Lung (tissue), 12 donors: ENCODE results near the gene TTLL9. TPM values are rescaled to one million over a fixed set of nuclear protein-coding genes. Genes with fewer than 3 reads are reported as not detected.

Experiments used
- ATAC-seq: fragments of 200-7000 bp; cut with Tn5 transposase; one replicate; pipeline ENCODE4 v1.9.1; 2020; ENCODE audit warnings: moderate number of reproducible peaks; ENCODE audit not compliant: insufficient read depth, low FRiP score
- DNase-seq, 3 donors: peaks; one replicate each; pipeline ENCODE4 v3.0.0-alpha.2; 2013 to 2017
- H3K27ac ChIP-seq, 2 donors: one replicate each; pipeline ENCODE4 v1.5.1; 2013; ENCODE audit warnings: mild to moderate bottlenecking in 2 of 2, moderate library complexity in 2 of 2, control low read depth in 1 of 2, inconsistent platforms in 1 of 2, low read depth in 1 of 2, low read length in 1 of 2
- H3K27me3 ChIP-seq, 3 donors: one replicate each; pipeline ENCODE4 v1.5.1; 2013; ENCODE audit warnings: low read length in 2 of 3; ENCODE audit not compliant: control insufficient read depth in 3 of 3, insufficient read depth in 3 of 3
- H3K36me3 ChIP-seq, 4 donors: one replicate each; pipeline ENCODE4 v1.5.1; 2013; ENCODE audit warnings: low read length in 4 of 4, mild to moderate bottlenecking in 1 of 4, moderate library complexity in 1 of 4; ENCODE audit not compliant: control insufficient read depth in 4 of 4, insufficient read depth in 4 of 4
- H3K4me1 ChIP-seq, 5 donors: one replicate each; pipeline ENCODE4 v1.5.1; 2013; ENCODE audit warnings: low read length in 5 of 5, mild to moderate bottlenecking in 2 of 5, moderate library complexity in 1 of 5; ENCODE audit not compliant: control insufficient read depth in 5 of 5, insufficient read depth in 5 of 5
- H3K4me3 ChIP-seq: one replicate; pipeline ENCODE4 v1.5.1; 2013; ENCODE audit warnings: mild to moderate bottlenecking, control low read depth, moderate library complexity
- H3K9ac ChIP-seq, 2 donors: one replicate each; pipeline ENCODE4 v1.5.1; 2013; ENCODE audit warnings: low read length in 2 of 2, control low read depth in 1 of 2; ENCODE audit not compliant: insufficient read depth in 1 of 2
- H3K9me3 ChIP-seq, 4 donors: one replicate each; pipeline ENCODE4 v1.5.1; 2013; ENCODE audit warnings: low read length in 3 of 4, mild to moderate bottlenecking in 1 of 4, moderate library complexity in 1 of 4; ENCODE audit not compliant: control insufficient read depth in 4 of 4, insufficient read depth in 3 of 4
- WGBS, 2 donors: extraction: QIAGEN DNeasy Blood & Tissue Kit; methylation state at CpG; one replicate each; pipeline ENCODE4 v1.1.7; 2013; 5-methylcytosine and 5-hydroxymethylcytosine counted together
- polyA plus RNA-seq, 2 donors: library from polyadenylated mRNA; stranded (reverse); fragments of 200-250 nt; gene quantifications; one replicate each; pipeline ENCODE4 v1.2.1, GENCODE V29; 2013
- total RNA-seq, 2 donors: library from RNA; depleted of rRNA in 1 of 2; stranded (reverse); fragments of >200 nt in 1 of 2; gene quantifications; one replicate each; pipeline ENCODE4 v1.2.1, GENCODE V29; 2014 to 2021
- TF ChIP-seq, protein P1 (sequence below): IDR thresholded peaks from 2 replicates; pipeline ENCODE4 v1.5.1; 2012; ENCODE audit warnings: mild to moderate bottlenecking; ENCODE audit errors: control extremely low read depth, extremely low read depth
- donor health status: control.
- donor health status: control.
- donor health status: Bipolar disorder and iron deficiency.
- donor health status: healthy.
- donor health status: DM: yes; HTN: yes; CAD: no.

The TTLL9 gene
- total and polyA plus RNA-seq, 4 donors = 1.9 to 8.9 (median 4.8) TPM

DNA sequence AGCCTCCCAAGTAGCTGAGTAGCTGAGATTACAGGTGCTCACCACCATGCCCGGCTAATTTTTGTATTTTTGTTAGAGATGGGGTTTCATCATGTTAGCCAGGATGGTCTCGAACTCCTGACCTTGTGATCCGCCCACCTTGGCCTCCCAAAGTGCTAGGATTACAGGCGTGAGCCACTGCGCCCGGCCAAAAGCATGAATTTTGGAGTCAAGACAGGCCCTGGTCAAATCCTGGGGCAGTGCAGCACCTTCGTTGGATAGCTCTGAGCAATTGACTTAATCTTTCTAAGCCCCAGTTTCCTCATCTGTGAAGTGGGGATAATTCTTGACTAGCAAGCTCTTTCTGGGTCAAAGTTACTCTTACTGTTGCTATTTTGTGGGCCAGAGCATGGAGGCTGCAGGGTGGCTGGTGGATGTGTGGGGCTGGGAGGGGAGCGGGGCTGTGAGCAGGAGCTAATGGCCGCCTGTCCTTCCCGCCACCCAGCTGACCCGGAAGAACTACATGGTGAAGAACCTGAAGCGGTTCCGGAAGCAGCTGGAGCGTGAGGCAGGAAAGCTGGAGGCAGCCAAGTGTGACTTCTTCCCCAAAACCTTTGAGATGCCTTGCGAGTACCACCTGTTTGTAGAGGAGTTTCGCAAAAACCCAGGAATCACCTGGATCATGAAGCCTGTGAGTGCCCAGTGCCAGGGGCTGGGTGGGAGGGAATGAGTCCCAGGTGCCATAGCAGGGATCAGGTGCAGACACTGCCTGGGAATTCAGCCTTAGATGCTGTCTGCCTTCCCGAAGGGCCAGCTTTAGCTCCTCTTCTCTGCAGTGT is 39.0 kb downstream of the TTLL9 start:
- Histone ChIP-seq H3K36me3 (no peaks in the 10 kb centered on the region), H3K4me1 (peaks cover 0 to 6% (median 0%) of the 10 kb centered on the region in 5 donors), H3K27ac (no peak overlapping the region), H3K27me3 (no peaks in the 10 kb centered on the region), H3K4me3 (no peak overlapping the region), H3K9me3 (no peaks in the 10 kb centered on the region), H3K9ac (no peak overlapping the region)
- TF ChIP-seq, protein P1, sequence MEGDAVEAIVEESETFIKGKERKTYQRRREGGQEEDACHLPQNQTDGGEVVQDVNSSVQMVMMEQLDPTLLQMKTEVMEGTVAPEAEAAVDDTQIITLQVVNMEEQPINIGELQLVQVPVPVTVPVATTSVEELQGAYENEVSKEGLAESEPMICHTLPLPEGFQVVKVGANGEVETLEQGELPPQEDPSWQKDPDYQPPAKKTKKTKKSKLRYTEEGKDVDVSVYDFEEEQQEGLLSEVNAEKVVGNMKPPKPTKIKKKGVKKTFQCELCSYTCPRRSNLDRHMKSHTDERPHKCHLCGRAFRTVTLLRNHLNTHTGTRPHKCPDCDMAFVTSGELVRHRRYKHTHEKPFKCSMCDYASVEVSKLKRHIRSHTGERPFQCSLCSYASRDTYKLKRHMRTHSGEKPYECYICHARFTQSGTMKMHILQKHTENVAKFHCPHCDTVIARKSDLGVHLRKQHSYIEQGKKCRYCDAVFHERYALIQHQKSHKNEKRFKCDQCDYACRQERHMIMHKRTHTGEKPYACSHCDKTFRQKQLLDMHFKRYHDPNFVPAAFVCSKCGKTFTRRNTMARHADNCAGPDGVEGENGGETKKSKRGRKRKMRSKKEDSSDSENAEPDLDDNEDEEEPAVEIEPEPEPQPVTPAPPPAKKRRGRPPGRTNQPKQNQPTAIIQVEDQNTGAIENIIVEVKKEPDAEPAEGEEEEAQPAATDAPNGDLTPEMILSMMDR = no peak
- 94% methylated on average over 17 of the region's 17 CpGs for WGBS, 2 donors
- no peak for ATAC-seq
- DNase-seq = no peak

DNA sequence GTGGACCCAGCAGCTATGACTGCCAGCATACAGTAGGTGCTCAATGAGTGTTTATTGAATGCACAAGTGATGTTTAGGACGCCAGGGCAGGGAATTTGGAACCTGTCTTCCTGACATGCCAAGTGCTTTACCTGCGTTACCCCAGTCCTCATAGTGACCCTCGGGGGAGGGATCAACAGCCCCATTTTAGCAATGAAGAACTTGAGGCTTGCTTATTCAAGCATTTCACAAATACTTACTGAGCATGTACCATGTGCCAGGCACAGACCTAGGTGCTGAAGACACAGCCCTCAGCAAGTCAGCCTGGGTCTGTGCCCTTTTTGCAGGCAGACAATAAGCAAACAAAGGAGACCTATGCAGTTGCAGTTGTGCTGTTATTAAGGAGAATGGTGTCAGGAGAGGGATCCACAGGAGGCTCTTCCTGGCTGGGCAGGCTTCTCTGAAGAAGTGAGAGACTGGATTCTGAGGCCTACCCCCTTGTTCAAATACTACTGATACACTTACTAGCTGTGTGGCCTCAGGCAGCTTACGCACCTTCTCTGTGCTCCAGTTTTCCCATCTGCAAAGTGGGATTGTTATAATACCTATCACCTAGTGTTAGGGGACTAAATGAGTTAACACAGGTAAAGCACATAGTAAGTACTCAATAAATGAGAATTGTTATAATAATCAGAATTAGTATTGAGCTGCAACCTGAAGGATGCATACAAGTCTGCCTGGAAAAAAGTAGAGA is 39.8 kb downstream of the TTLL9 start:
- Histone ChIP-seq H3K27me3 (no peaks in the 10 kb centered on the region), H3K27ac (no peak overlapping the region), H3K9me3 (no peaks in the 10 kb centered on the region), H3K9ac (no peak overlapping the region), H3K36me3 (no peaks in the 10 kb centered on the region), H3K4me1 (peaks cover 0 to 6% (median 0%) of the 10 kb centered on the region in 5 donors), H3K4me3 (no peak overlapping the region)
- no peak for ATAC-seq
- WGBS, 2 donors = 84 to 88% methylated on average over 4 of the region's 4 CpGs
- no peak for DNase-seq
- TF ChIP-seq, protein P1 = no peak

DNA sequence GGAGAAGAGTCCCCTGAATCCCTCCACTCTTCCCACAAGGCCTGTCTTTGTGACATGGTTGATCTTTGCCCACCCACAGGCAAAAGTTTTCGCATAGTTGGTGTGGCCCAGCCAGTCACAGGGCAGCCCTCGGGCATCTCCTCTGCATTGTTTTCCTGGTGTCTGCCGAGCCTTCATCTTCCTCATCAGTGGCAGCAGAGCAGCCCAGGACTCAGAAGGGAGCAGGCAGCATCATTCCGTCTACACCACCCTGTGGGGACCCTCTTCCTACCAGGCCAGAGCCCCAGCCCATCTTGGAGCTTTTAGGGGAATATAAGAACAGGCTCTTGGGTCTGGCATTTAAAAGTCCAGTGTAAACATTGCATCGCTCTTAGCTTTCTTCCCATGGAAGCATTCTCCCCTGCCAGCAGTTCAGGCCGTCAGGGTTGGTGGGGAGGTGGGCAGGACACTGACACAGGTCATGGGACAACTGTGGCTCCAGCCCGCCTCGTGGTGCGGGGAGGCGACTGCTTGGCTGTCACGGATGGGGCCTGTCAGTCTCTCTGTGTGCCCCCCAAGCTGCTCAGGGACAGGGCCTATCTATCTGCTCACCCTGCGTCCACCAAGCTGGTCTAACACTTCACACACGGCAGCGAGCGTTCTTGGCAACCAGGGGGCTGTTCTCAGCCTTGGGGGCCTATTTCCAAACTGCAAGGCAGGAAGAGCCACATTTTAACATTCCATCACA is 43.2 kb downstream of the TTLL9 start:
- H3K36me3 ChIP-seq = no peaks in the 10 kb centered on the region
- no peaks in the 10 kb centered on the region for H3K9me3 ChIP-seq
- no peak overlapping the region for H3K9ac ChIP-seq
- DNase-seq (peak in 2 of 3 donors; percentile 10 to 21), ATAC-seq (no peak)
- no peak overlapping the region for H3K27ac ChIP-seq
- WGBS, 2 donors = 79 to 88% methylated on average over 15 of the region's 15 CpGs
- TF ChIP-seq, protein P1 = no peak
- H3K4me3 ChIP-seq = no peak overlapping the region
- H3K4me1 ChIP-seq = peaks cover 0 to 10% (median 0%) of the 10 kb centered on the region in 5 donors
- no peaks in the 10 kb centered on the region for H3K27me3 ChIP-seq
